ENCODE measurements around the gene ATF6. TPM values are rescaled to one million over a fixed set of nuclear protein-coding genes. Genes with fewer than 3 reads are reported as not detected.
A peak's percentile ranks its signal among the peaks of the same experiment; 100 is the strongest.

Gene ATF6
- total RNA-seq, 2 experiments from 2014 or later = 22.9 to 28.0 TPM

DNA sequence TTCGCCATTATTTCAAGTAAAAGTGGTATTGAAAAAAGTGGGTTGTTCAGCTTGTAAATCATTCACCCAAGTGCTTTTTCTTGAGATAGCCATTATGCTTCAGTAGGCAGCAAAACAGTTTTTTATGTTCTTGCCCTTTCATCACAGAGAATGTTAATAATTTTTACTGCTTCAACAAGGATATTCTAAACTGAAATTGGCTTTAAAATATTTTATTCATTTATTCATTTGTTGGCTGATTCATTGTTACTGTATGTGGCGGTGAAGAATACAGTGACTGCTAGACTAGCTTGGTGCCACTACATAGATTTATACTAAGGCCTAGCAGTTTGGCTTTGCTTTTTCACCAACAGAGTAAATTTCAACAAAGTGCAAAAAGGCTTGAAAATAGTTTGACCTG lies 136.1 kb downstream of the ATF6 start:
- Mint-ChIP-seq H3K36me3 (ENCODE audit: low read depth) (peaks cover 2% of the 10 kb centered on the region), H3K27me3 (no peaks in the 10 kb centered on the region), H3K4me1 (peaks cover 3% of the 10 kb centered on the region), H3K27ac (no peak overlapping the region), H3K4me3 (no peak overlapping the region), H3K9me3 (no peaks in the 10 kb centered on the region)
- ChIA-PET CTCF (no interaction called here), POLR2A (no interaction called here)
- DNase-seq = no peak

DNA sequence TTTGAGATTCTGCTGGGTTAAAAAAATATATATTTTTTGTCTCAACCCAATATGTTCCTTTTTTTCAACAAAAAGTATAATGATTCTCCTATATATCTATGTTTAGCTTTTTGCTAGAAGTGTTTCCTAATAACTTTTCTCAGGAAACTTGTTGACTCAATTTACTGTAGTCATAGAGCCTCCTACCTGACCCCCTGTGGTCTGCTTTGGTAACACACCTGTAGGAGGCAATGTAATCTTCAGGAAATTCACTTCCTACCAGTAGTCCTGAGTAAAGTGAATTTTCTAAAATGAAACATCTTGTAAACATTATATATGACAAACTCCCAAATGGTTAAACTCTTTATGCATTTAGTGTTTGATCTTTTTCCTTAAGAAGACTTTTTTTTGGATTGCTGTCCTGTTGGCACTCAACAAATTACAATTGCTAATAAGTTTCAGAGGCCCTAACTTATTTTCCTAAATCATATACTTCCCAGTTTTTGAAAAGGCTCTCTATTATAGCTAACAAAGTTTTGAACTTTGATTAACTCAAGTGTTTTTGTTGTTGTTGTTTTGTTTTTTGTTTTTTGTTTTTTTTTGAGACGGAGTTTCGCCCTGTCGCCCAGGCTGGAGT lies 139.3 kb downstream of the ATF6 start:
- POLR2A ChIA-PET = no interaction called here
- peak; percentile 33 for DNase-seq
- Mint-ChIP-seq H3K4me1 (peaks cover 3% of the 10 kb centered on the region), H3K27me3 (no peaks in the 10 kb centered on the region), H3K36me3 (ENCODE audit: low read depth) (peaks cover 2% of the 10 kb centered on the region), H3K9me3 (no peaks in the 10 kb centered on the region), H3K27ac (no peak overlapping the region), H3K4me3 (no peak overlapping the region)
- CTCF ChIA-PET = interaction anchor here (0.5 to 1.2 kb wide), 4 partner anchors 16 to 120 kb away, joined by 3 to 4 read pairs (median 3); no protein-coding TSS in a partner anchor

DNA sequence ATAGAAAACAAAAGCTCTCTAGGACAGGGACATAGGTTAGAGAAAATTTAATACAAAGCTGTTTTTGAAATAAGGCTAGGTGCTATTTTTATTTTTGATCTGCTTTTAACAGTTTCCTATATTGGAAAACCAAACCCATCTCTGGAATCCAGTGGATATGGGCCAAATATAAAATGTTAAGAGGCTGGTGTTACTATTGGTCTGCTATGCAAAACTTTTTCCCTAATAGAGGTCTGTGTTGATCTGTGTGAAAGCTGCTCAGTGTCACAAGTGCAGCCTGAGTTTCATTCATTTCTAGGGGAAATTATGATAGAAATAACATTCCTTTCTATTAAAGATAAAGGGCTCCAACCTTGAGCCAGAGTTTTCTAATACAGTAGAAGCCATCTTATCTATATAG lies 141.1 kb downstream of the ATF6 start:
- CTCF ChIA-PET = interaction anchor here (1.1 to 1.2 kb wide), 2 partner anchors 23 to 27 kb away, joined by 3 read pairs; no protein-coding TSS in a partner anchor
- POLR2A ChIA-PET = no interaction called here
- Mint-ChIP-seq H3K9me3 (no peaks in the 10 kb centered on the region), H3K36me3 (ENCODE audit: low read depth) (peaks cover 2% of the 10 kb centered on the region), H3K27ac (no peak overlapping the region), H3K4me3 (no peak overlapping the region), H3K4me1 (peaks cover 3% of the 10 kb centered on the region), H3K27me3 (no peaks in the 10 kb centered on the region)
- DNase-seq = no peak

- CTCF ChIA-PET = no interaction called here
- H3K9me3 Mint-ChIP-seq = no peaks in the 10 kb centered on the region
- no peak overlapping the region for H3K27ac Mint-ChIP-seq
- no peak overlapping the region for H3K4me3 Mint-ChIP-seq
- POLR2A ChIA-PET = no interaction called here
- DNase-seq = no peak
- peaks cover 3% of the 10 kb centered on the region for H3K4me1 Mint-ChIP-seq
- no peaks in the 10 kb centered on the region for H3K27me3 Mint-ChIP-seq
- H3K36me3 Mint-ChIP-seq (ENCODE audit: low read depth) = peaks cover 9% of the 10 kb centered on the region
Observed at GRCh38 chr1:161908264-161908663, 142.1 kb downstream of the ATF6 start.

DNA sequence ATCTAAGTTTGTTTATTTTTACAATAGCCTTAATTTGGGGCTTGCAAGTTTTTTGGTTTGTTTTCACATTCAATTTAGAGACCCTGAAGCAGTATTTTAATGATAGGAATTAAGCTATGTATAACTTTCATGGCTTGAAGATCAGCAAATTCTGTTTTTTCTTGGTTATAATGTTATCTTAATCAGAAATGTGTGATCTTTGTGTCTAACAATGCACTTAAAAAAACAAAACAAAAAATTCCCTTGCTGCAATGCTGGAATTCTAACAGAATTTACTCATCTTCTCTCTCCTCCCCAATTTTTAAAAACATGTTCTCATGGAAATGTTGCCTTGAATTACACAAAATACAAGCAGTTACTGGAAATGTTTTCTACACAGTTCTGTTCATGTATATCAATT lies 144.5 kb downstream of the ATF6 start:
- Mint-ChIP-seq H3K4me3 (no peak overlapping the region), H3K27ac (no peak overlapping the region), H3K36me3 (ENCODE audit: low read depth) (peaks cover 9% of the 10 kb centered on the region), H3K9me3 (no peaks in the 10 kb centered on the region), H3K4me1 (no peaks in the 10 kb centered on the region), H3K27me3 (no peaks in the 10 kb centered on the region)
- POLR2A ChIA-PET = interaction anchor here (0.6 kb wide), 1 partner anchor 20 kb away, joined by 3 read pairs; no protein-coding TSS in a partner anchor
- no peak for DNase-seq
- CTCF ChIA-PET = no interaction called here

DNA sequence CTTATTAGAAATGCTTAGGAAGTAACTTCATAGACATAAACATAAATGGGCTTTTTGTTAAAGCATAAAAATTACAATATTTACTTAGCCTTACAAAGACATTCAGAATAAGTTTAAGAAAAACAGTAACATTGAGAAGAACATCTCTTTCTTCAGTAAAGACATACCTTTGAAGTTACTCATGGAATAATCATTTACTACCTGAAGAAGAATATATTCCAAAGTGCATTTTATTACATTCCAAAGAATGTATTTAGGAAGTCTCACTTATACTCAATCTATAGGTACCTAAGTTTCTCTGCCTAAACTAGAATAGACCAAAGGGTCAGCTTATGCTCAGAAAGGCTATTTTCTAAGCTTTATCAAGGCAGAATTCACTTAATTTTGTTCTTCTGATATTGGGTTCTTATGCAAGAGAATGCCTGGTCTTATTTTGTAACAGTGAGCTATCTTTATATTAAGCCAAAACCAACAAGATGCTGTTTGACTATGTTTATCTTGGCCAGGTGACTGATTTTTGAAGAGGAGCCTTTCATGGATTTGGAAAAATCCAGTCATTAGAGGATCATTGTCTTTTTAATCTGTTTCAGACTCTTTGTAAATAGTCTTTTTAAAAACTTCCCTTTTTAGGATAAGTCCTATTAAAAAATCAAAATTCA lies 147.5 kb downstream of the ATF6 start:
- POLR2A ChIA-PET = no interaction called here
- H3K4me3 Mint-ChIP-seq = no peak overlapping the region
- DNase-seq = no peak
- H3K36me3 Mint-ChIP-seq (ENCODE audit: low read depth) = peaks cover 7% of the 10 kb centered on the region
- no peaks in the 10 kb centered on the region for H3K9me3 Mint-ChIP-seq
- no peaks in the 10 kb centered on the region for H3K27me3 Mint-ChIP-seq
- H3K27ac Mint-ChIP-seq = no peak overlapping the region
- CTCF ChIA-PET = interaction anchor here (0.7 kb wide), 1 partner anchor 16 kb away, joined by 3 read pairs; no protein-coding TSS in a partner anchor
- H3K4me1 Mint-ChIP-seq = peaks cover 2% of the 10 kb centered on the region

DNA sequence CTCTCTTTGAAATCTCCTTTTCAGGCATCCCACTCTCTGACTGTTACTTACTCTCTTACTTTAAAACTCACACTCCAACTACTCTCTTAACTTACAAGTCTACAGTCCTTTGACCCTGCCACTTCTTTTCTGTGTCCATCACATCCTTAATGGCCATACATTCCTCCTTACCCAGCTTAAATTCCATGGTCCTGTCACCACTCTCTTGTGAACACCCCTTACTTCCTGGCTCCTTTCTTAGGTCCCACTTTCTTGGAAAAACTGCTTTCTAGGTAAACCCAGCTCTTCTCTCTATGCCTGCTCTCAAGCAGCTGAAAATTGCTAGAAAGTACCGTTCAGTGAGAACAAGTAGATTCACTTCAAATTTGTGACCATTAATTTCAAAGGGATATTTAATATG lies 148.5 kb downstream of the ATF6 start:
- Mint-ChIP-seq H3K36me3 (ENCODE audit: low read depth) (peaks cover 12% of the 10 kb centered on the region), H3K4me3 (no peak overlapping the region), H3K27ac (no peak overlapping the region), H3K4me1 (peaks cover 12% of the 10 kb centered on the region), H3K27me3 (no peaks in the 10 kb centered on the region), H3K9me3 (no peaks in the 10 kb centered on the region)
- DNase-seq = no peak
- CTCF ChIA-PET = interaction anchor here (0.8 kb wide), 1 partner anchor 10 kb away, joined by 3 read pairs; no protein-coding TSS in a partner anchor
- POLR2A ChIA-PET = interaction anchor here (0.5 kb wide), 1 partner anchor 27 kb away, joined by 3 read pairs; no protein-coding TSS in a partner anchor

DNA sequence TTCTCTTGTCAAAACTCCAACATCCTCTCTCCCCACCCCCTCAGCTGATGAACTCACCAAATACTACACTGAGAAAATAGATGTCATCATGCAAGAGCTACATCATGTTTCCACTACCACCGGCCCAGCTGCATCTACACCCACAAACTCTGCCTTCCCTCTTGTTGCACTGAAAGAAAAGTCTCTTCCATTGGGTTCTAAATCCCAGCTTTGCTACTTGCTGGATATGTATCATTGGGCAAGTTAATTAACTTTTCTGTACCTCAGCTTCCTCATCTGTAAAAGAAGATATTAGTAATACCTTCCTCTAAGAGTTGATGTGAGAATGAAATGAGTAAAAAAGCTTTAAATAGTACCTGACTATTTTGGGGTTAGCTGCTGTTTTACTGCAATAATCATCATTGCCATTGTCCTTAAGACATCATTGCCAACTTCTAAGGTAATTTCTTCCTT lies 149.0 kb downstream of the ATF6 start:
- DNase-seq = no peak
- Mint-ChIP-seq H3K27me3 (no peaks in the 10 kb centered on the region), H3K27ac (no peak overlapping the region), H3K36me3 (ENCODE audit: low read depth) (peaks cover 16% of the 10 kb centered on the region), H3K9me3 (no peaks in the 10 kb centered on the region), H3K4me1 (peaks cover 15% of the 10 kb centered on the region), H3K4me3 (no peak overlapping the region)
- POLR2A ChIA-PET = no interaction called here
- CTCF ChIA-PET = interaction anchor here (0.7 to 0.8 kb wide), 3 partner anchors 11 to 112 kb away, joined by 3 read pairs; no protein-coding TSS in a partner anchor

GRCh38 chr1:161915978-161916377 lies 149.9 kb downstream of the ATF6 start:
- DNase-seq = no peak
- no peaks in the 10 kb centered on the region for H3K27me3 Mint-ChIP-seq
- peaks cover 22% of the 10 kb centered on the region for H3K36me3 Mint-ChIP-seq (ENCODE audit: low read depth)
- peaks cover 15% of the 10 kb centered on the region for H3K4me1 Mint-ChIP-seq
- POLR2A ChIA-PET = no interaction called here
- CTCF ChIA-PET = no interaction called here
- no peaks in the 10 kb centered on the region for H3K9me3 Mint-ChIP-seq
- H3K4me3 Mint-ChIP-seq = no peak overlapping the region
- no peak overlapping the region for H3K27ac Mint-ChIP-seq

DNA sequence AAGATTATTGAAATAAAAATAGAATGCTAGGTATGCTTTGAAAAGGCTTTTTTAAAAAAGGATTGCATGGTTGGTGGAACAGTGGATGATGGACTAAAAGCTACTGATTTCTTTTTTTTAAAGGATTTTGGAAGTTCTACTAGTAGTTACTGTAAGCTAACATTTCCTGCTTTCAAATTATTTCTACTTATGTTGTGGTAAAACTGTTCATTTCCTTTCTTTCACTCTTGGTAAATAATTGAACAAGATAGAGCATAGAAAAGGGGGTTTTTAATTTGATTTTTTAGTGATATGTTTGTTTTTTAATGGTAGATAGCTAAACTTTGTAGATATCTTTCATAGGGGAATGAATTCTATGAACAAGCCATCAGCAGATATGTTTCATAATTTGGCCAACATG lies 153.1 kb downstream of the ATF6 start:
- H3K36me3 Mint-ChIP-seq (ENCODE audit: low read depth) = peaks cover 39% of the 10 kb centered on the region

GRCh38 chr1:161921491-161921890 lies 155.4 kb downstream of the ATF6 start:
- H3K27me3 Mint-ChIP-seq = no peaks in the 10 kb centered on the region
- ChIA-PET POLR2A (no interaction called here), CTCF (interaction anchor here (1.1 kb wide), 1 partner anchor 16 kb away, joined by 3 read pairs; no protein-coding TSS in a partner anchor)
- H3K9me3 Mint-ChIP-seq = peaks cover 8% of the 10 kb centered on the region
- no peak for DNase-seq
- H3K36me3 Mint-ChIP-seq (ENCODE audit: low read depth) = peaks cover 50% of the 10 kb centered on the region
- no peak overlapping the region for H3K27ac Mint-ChIP-seq
- H3K4me1 Mint-ChIP-seq = peaks cover 15% of the 10 kb centered on the region
- H3K4me3 Mint-ChIP-seq = no peak overlapping the region

More for the DNA sequence above, 153.1 kb downstream of the ATF6 start:
- peaks cover 15% of the 10 kb centered on the region for H3K4me1 Mint-ChIP-seq
- peak overlapping the region; percentile 35 for H3K4me3 Mint-ChIP-seq
- DNase-seq = no peak
- H3K27ac Mint-ChIP-seq = peak overlapping the region; percentile 88
- peaks cover 8% of the 10 kb centered on the region for H3K9me3 Mint-ChIP-seq
- no peaks in the 10 kb centered on the region for H3K27me3 Mint-ChIP-seq
- ChIA-PET CTCF (no interaction called here), POLR2A (no interaction called here)

GRCh38 chr1:161921990-161922389 lies 155.9 kb downstream of the ATF6 start:
- Mint-ChIP-seq H3K9me3 (peaks cover 8% of the 10 kb centered on the region), H3K27me3 (no peaks in the 10 kb centered on the region), H3K36me3 (ENCODE audit: low read depth) (peaks cover 51% of the 10 kb centered on the region), H3K27ac (no peak overlapping the region), H3K4me1 (peaks cover 15% of the 10 kb centered on the region), H3K4me3 (no peak overlapping the region)
- ChIA-PET CTCF (no interaction called here), POLR2A (no interaction called here)
- DNase-seq = no peak

GRCh38 chr1:161928056-161928455 lies 161.9 kb downstream of the ATF6 start:
- DNase-seq = no peak
- Mint-ChIP-seq H3K36me3 (ENCODE audit: low read depth) (peaks cover 29% of the 10 kb centered on the region), H3K27ac (no peak overlapping the region), H3K9me3 (peaks cover 3% of the 10 kb centered on the region), H3K27me3 (no peaks in the 10 kb centered on the region), H3K4me3 (no peak overlapping the region), H3K4me1 (peaks cover 5% of the 10 kb centered on the region)
- POLR2A ChIA-PET = no interaction called here
- CTCF ChIA-PET = interaction anchor here (0.5 to 1.1 kb wide), 2 partner anchors 13 to 31 kb away, joined by 3 read pairs; no protein-coding TSS in a partner anchor

Measured in activated CD4-positive, alpha-beta T cell treated with anti-CD3 and anti-CD28 coated beads, Interleukin-2, amount 10 ng/mL, durations not matched to agents 7 days and 5 days (primary cell).